NCI-H510A (cell line): ENCODE results near the gene PLEK2.
A peak's percentile ranks its signal among the peaks of the same experiment; 100 is the strongest.
"Not testable (repeated sequence)": the region's sequence is repeated elsewhere in the genome, so short reads cannot be mapped to it uniquely, and the experiment has no call there.

ENCODE experiments used
- DNase-seq: peaks from one replicate; lab custom pipeline; 2025; lab: John Stamatoyannopoulos, UW

Gene PLEK2, protein sequence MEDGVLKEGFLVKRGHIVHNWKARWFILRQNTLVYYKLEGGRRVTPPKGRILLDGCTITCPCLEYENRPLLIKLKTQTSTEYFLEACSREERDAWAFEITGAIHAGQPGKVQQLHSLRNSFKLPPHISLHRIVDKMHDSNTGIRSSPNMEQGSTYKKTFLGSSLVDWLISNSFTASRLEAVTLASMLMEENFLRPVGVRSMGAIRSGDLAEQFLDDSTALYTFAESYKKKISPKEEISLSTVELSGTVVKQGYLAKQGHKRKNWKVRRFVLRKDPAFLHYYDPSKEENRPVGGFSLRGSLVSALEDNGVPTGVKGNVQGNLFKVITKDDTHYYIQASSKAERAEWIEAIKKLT

DNA sequence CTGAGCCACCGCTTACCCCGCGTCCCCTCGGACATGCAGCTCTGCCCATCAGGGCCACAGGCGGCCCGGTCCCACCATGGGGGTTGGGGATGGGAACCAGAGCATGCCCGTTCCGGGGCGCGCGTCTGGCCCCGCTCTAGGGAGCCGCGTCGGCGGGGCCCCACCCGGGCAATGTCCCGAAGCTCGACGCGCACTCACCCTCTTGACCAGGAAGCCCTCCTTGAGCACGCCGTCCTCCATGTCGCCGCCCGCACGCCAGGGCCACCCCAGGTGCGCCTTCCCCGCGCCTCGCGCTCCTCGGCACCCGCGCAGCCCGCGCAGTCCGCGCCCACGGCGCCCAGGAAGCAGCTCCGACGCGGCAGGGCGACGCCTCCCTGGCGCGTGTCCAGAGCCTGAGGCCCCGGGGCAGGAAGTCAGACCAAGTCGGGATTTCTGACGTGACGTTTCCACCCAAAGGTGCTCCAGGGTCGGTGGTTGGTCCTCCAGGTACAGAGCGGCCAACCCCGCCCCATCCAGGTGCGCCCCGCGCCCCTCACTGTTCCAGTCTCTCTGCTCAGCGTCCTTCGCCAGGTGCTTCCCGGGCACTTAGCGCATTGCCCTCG is at the start of gene PLEK2:
Gene PLEK2 (minus strand): TSS at position 346 of the 602 bp plus-strand sequence. CDS start 106 bp downstream, at position 240.
- peak; percentile 37 for DNase-seq

DNA sequence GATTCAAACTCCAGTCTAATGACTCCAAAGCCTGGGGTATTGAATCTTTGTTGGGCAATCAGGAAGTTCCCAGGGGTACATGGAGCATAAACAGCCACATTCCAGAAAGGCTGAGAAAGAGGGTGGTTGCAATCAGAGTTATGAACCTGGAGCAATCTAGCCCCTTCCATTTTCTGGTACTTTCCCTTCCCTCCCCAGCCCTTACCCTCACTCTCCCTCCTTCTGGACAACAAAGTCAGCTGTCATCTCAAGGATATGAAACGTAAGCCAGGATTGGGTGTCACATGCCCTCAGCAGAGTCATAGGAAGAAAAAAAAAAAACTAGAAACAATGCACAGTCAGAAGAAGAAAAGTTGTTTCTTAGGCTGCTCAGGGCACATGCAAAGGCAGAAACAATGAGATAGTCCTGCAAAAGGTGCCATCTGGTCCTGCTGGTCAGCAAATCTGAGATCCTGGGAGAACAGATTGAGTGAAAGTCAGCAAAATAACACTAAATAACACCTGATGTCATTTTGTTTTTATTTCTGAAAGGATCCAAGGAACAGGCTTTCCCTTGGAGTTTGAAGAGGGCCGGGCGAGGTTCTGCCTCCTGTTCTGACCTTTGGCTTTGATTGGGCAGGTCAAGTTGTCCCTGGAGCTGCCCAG is 49.5 kb upstream of the PLEK2 start:
- DNase-seq: no peak

DNA sequence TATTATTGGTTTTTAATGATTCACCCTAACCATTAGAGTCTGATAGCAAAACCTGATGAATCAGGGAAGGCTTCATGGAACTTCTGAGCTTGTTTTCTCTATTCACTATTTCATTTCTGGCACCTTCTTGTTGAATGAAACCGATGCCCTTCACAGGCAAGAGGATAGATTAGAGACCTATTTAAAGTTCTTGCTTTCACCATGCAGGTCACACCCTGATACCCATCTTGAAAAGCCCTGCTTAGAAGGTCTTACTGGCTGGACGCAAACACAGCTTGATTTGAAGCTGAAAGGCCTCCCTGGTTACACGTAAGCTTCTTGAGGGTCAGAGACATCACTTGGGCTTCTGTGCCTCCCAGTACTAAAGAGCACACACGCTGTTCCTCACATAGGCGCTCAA is 47.4 kb upstream of the PLEK2 start:
- DNase-seq: no peak

DNA sequence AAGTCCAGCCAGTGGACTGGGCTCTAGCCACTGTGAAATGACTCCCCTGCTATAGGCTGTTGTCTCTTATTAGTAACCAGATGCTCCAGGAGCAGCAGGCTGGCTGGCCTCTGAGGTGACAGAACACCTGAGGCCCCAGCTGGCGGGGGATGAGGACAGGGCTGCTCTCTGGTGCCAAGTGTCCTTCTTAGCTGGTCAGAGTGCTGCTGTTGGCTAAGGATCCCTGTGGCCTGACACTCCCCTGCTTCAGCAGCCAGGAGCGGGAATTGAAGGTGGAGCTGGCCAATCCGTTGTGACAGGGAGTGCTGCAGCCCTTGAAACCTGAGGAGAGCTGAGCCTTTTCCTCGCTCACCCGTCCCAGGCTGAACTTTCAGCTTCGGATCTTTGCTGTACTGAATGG is 45.8 kb upstream of the PLEK2 start:
- peak; percentile 89 for DNase-seq

DNA sequence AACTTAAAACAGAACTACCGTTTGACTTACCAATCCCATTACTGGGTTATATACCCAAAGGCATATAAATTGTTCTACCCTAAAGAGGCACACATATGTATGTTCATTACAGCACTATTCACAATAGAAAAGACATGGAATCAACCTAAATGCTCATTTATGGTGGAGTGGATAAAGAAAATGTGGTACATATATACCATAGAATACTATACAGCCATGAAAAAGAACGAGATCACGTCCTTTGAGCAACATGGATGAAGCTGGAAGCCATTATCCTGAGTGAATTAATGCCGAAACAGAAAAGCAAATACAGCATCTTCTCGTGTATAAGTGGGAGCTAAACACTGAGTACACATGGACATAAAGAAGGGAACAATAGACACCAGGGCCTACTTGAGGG is 44.8 kb upstream of the PLEK2 start:
- no peak for DNase-seq

DNA sequence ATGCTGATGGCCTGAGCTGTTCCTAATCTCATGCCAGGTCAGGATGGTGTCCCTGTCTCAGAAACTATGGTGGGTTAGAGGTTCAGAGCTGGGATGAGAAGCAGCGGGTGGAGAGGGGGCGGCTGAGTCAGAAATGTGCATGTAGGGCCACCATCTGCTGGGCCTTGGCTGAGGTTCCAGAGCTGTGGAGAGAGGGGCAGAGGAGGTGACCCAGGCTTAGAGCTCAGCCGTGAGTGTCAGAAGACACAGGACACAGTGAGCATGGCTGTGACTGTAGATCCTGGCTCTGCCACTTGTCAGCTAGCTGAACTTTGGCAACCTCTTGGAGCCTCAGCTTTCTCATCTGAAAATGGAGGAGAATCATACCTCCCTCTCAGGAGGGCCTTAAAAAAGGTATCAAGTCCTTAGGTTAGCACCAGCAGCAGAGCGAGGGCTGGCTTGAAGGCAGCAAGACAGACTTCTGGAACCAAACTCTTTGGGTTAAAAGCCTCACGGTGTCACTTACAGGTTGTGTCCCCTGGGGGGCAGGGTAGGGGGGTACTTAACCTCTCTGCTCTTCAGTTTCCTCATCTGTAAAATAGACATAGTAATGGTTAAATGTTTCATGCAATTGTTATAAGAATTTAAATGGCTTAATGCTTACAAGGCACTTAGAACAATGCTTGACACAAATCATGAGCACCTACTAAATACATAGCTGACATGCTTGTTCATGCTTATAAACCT is 41.8 kb upstream of the PLEK2 start:
- DNase-seq: no peak

DNA sequence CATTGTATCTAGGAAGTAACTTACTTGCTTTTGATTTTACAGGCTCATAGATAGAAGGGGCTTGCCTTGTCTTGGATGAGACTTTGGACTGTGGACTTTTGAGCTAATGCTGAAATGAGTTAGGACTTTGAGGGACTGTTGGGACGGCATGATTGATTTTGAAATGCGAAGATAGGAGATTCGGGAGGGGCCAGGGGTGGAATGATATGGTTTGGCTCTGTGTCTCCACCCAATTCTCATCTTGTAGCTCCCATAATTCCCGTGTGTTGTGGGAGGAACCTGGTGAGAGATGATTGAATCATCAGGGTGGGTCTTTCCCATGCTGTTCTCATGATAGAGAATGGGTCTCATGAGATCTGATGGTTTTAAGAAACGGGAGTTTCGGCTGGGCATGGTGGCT is 39.7 kb upstream of the PLEK2 start:
- DNase-seq: not testable (repeated sequence)

DNA sequence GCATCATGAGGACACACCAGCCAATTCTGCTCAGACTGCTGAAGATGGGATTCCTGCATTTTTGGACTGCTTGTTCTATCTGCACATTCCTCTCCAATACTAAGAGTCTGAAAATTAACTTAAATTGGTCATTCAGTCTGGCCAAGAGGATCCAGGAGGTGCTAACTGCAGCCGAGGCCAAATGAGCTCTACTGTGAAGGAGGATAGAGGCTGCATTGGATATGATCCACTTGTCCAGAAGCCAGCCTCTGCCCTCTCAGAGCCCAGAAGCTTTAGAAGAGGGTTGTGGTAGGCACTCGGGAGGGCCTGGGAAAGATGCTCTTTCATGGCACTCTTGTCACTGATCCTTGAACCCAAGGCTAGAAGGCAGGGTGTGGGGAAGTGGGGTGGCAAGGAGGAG is 37.1 kb upstream of the PLEK2 start:
- DNase-seq: no peak

DNA sequence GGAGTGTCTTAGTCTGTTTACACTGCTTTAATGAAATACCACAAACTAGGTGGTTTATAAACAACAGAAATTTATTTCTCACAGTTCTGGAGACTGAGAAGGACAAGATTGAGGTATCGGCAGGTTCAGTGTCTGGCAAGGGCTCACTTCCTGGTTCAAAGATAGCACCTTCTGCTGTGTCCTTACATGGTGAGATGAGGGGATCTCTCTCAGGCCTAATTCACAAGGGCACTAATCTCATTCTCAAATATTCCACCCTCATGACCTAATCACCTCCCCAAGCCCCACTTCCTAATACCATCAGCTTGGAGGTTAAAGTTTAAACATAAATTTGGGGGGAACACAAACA is 35.0 kb upstream of the PLEK2 start:
- no peak for DNase-seq

DNA sequence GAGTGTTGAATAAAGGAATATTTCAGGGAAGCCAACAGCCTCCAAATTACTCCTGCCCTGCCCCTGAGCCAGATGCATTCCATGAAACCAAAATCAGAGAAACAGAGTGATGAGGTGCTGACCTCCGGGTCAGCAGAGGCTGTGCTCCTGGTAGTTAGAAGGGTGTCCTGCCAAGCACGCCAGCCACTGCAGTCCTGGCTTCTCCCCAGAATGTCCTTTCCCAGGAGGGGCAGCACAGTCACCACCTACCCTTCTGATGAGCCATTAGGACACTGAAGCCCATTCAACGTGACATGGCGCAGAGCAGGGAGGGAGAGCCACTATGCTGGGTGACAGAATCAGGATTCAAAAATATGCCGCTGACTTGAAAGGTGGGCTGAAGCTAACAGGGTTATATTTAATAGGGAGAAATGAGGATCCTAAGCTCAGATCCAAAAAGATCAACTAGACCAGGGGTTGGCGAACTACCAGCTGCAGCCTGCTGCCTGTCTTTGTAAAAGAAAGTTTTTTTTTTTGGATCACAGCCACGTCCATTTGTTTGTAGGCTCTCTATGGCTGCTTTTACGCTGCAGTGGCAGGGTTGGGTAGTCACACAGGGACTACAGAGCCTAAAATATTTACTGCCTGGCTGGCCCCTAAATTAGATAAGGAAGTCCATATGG is 34.5 kb upstream of the PLEK2 start:
- DNase-seq: no peak

DNA sequence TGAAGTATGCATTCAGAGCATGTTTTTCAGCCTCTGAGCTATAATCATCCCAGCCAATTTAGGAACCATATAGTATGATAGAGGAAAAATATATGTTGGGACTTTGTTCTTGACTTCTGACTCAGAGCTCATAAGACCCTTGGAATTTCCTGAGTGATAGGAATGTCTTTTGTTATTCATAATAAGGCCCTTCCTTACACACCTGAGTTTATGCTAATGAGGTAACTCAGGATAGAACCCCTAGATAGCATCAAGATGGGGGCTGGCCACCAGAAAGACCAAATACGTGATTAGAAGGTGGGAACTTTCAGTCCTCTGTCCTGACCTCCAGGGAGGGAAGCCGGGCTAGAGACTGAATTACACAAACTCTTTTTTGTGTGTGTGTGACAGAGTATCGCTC is 32.4 kb upstream of the PLEK2 start:
- no peak for DNase-seq

DNA sequence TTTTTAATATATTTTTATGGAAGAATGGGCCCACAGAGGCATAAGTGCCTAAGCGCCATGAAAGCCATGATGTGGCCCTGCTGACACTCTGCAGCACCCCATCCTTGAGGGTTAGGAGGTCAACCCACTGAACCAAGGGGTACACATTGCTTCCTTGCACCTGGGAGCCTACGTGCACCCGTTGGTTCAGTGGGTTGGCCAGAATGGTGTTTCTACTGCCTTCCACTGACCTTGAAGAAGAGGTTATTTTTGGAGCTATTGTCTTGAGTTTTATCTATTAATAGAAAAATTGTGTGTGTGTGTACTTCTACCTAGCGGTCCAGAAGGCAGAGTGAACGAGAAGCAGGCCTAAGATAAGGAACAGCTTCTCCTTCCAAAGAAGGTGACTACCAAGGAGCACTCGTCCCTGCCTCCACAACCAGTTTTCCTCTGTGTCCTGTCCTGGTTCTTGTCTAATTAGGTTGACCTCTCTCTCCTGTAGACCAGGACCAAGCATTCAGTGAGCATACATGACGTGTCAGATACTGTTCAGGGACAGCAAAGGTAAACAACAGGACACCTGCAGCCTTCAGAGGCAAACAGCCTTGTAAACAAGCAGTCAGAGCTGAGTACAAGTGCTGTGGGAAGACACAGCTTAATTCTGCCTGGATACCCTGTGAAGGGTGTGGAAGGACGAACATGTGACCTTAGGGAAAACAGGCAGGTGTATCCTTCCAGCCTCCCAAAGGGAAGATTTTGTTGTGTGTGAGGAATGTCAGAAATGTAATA is 30.4 kb upstream of the PLEK2 start:
- DNase-seq: peak; percentile 79

DNA sequence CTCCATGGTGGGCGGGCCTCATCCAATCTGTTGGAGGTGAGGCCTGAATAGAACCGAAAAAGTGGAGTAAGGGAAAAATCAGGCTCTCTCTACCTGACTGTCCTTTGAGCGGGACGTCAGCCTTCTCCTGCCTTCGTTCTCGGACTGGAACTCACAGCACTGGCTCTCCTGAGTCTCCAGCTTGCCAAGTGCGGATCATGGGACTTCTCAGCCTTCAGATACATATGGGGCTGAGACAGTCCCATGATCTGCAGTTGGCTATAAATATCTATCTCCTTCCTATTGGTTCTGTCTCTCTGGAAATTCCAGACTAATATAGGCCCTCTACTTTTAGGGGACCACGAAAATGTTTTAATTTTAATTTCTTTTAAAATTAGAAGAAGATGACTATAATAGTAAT is 29.7 kb upstream of the PLEK2 start:
- DNase-seq: no peak

DNA sequence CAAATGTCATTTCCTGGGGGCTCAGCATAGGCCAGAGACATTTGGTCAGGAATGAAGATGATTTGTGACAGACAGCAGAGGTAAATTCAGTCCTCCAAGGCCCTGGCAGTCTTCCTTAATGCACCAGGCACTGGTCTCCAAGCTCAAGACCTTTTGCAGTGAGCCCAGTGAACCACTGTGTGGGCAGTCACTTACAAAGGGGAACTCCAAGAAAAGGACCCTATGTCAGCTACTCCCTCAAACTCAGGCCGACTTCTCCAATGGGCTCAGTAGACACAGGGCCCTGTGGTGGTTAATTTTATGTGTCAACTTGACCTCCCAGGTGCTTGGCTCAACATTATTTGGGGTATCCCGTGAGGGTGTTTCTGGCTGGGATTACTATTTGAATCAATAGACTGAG is 29.3 kb upstream of the PLEK2 start:
- no peak for DNase-seq

DNA sequence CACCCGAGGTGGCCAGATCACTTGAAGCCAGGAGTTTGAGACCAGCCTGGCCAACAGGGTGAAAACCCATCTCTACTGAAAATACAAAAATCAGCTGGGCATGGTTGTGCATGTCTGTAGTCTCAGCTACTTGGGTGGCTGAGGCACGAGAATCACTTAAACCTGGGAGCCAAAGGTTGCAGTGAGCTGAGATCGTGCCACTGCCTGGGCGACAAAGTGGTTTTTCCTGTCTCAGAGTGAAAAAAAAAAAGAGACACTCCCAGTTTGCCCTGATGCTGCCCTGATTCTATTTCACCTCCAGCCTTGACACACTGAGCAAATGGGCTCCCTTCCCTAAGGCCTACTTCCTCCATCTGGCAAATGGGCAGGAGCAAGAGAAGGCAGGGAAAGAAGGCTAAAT is 28.5 kb upstream of the PLEK2 start:
- DNase-seq: peak; percentile 47

DNA sequence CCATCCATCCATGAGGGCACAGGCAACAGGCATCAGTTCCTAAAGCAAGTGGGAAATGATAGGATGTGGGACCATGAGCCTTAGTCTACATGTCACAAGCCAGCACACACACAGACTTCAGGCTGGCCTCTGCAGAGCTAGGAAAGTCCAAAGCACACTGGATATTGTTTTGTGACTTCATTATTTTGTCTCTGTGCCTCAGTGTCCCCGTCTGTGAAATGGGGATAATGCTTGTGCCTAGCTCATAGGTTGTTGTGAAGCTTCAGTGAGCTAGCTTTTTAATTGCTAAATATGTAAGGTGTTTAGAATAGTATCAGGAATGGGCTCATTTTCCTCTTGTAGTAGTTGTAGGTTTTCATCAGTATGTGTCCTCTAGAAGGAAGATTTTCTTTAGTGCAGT is 27.0 kb upstream of the PLEK2 start:
- DNase-seq: no peak

DNA sequence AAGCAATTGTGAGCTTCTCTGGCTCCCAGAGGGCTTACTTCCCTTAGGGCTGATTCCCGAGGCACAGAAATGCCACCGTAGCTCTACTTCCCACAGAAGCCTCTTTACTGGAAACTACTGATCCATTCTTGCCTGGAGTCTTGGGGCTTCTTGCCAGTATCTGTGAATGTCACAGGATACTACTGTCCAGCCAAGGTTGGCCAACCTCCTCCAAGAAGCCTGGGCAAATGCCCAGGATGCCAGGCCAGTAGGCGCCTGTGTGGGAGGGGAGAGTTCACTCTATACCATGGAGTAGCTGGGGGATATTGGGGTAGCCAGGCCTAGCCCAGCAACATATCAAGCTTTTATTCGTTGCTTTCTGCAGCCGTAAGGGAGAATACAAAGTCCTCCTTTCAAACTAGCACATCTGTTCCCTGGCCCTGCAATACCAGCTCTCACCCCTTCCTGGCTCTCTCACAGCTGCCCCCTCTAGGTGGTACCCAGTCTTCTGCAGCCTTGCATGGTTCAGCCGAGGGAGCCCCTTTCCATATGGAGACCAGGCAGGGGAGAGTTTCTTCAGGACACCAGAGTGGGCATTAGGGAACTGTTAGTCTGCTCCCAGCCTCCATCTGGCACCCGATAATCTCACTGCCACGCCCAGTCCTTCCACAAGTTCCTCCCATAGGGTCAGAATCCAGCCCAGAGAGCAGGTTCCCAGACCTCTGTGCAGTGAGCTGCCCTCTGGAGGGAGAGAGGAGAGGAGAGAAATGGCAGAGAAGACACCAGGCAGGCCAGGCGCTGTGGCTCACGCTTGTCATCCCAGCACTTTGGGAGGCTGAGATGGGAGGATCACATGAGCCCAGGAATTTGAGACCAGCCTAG is 24.3 kb upstream of the PLEK2 start:
- no peak for DNase-seq

DNA sequence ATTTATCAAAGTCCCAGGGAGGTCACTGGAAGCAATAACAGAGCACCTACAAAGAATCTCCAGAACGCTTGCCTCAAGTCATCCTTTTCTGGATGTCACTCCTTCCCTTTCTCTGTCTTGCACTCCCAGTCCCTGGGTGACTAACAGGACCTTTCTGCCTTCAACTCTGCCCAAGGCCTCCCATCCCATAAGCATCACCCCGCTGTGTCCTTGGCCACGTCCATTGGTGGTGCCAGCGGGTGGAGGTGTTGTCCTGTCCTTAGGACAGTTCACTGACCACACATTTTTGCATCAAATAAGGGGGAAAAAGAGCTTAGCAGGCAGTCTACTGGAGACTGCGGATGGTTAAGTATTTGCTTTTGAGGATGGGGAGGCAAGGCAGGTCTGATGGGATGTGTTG is 23.6 kb upstream of the PLEK2 start:
- DNase-seq: no peak

DNA sequence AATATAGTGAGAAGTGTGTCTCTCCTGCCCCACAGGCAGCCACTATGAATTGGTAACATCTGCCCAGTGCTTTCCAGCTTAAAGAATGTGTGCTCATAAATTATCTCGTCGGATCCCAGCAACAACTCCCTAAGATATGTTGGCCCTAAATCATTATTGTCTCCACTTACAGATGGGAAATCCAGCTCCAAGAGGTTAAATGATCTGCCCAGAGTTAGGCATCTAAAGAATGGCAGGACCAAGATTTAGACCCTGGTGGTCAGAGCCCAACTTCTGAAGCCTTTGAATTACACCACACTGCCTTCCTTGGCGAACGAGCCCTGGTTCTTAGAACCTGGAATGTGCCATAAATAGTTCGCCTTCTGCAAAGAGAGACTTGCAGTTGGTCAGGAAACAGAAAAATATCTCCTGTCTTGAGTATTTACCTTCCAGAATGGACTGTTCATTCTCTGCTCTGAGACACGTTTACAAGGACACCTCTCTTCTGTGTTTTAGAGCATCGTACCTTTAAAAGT is 20.1 kb upstream of the PLEK2 start:
- DNase-seq: no peak

DNA sequence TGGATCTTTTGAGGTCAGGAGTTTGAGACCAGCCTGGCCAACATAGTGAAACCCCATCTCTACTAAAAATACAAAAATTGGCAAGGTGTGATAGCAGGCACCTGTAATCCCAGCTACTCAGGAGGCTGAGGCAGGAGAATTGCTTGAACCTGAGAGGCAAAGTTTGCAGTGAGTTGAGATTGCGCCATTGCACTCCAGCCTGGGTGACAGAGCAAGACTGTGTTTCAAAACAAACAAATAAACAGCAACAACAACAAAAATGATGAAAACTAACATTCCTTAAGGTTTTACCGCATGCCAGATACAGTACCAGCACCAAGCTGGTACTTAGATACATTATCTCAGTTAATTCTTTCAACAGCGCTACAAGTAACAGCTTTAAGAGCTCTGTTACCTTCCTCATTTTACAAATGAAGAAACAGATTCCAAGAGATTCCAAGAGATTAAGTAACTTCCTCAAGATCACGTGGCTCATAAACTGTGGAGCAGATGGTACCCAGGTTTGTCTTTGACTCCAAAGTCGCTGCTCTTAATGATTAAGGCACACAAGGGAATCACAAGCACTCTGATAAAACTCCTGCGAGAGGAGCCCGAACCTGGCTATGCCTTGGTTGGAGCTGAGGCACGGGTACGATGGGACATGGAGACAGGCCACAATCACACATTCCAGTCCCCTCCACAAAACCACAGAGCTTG is 17.7 kb upstream of the PLEK2 start:
- no peak for DNase-seq
